GM13977 (cell line): ENCODE measurements around the gene PLEKHA8.

Source experiments
- DNase-seq: peaks from one replicate; pipeline ENCODE4 v3.0.0; 2012; ENCODE audit warnings: low spot score
- CTCF ChIP-seq: IDR thresholded peaks from 2 replicates; pipeline ENCODE4 v1.5.1; 2012; ENCODE audit warnings: mild to moderate bottlenecking, control low read depth; ENCODE audit not compliant: insufficient read depth; ENCODE audit errors: extremely low read depth, missing control alignments
- in situ Hi-C: fragments of 300-500 bp; cut with MboI; formaldehyde crosslinking; loops from one replicate; pipeline ENCODE4 v1.12.0; 2022; ENCODE audit warnings: low sequenced_read_pairs, low pct_unique_long_range_greater_than_20kb, mixed read lengths, inconsistent platforms; ENCODE audit not compliant: unreplicated experiment

PLEKHA8 gene

GRCh38 chr7:29990931-29991330, 37.3 kb upstream of the PLEKHA8 start:
- in situ Hi-C loops = no loop called here
- no peak for TF ChIP-seq CTCF
- DNase-seq = no peak

- no peak for DNase-seq
- in situ Hi-C loops = no loop called here
- no peak for TF ChIP-seq CTCF
These were observed 36.3 kb upstream of the PLEKHA8 start for GRCh38 chr7:29991937-29992336.

DNA sequence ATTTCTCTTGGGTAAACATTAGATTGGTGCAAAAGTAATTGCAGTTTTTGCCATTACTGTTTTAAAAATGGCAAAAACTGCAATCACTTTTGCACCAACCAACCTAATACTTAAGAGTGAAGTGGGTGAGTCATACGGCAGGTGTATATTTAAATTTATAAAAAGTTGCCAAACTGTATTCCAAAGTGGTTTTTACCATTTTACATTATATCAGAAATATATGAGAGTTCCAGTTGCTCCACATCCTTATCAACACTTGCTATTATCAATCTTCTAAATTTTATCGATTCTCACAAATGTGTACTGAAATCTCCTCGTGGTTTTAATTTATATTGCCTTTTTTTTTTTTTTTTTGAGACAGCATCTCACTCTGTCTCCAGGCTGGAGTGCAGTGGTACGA, 35.1 kb upstream of the PLEKHA8 start:
- no peak for TF ChIP-seq CTCF
- in situ Hi-C loops = no loop called here
- no peak for DNase-seq

GRCh38 chr7:29995652-29996051, 32.6 kb upstream of the PLEKHA8 start:
- TF ChIP-seq CTCF = no peak
- in situ Hi-C loops = no loop called here
- no peak for DNase-seq

GRCh38 chr7:29996321-29996720, 31.9 kb upstream of the PLEKHA8 start:
- DNase-seq = no peak
- in situ Hi-C loops = no loop called here
- TF ChIP-seq CTCF = no peak

GRCh38 chr7:29998489-29998888, 29.7 kb upstream of the PLEKHA8 start:
- in situ Hi-C loops = no loop called here
- DNase-seq = no peak
- TF ChIP-seq CTCF = no peak

DNA sequence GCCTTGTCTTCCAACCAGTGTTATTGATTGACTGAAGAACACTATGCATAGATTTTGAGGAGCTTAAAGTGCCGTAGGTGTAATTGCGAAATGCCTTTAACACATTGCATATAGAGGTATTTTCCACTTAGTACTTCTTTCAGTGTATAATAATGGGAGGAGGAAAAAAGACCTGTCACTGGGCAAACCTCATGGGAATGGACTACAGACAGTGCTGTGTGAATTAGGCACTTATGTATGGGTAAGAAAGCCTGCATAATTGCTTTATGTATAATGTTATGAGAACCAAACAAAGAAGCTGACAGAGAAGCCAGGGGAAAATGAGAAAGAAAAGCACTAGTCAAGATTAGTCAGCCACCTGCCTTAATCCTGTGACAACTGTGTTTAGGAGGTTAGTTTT, 26.2 kb upstream of the PLEKHA8 start:
- DNase-seq = no peak
- in situ Hi-C loops = no loop called here
- TF ChIP-seq CTCF = no peak
